Peyer's patch (tissue), 4 donors: ENCODE measurements around the gene ELFN2.

Experiments
- POLR2A ChIP-seq, 2 donors: fragments of 450-650 bp; IDR thresholded peaks; one replicate each; pipeline ENCODE4 v1.5.1; 2017; ENCODE audit warnings: antibody characterized with exemption in 2 of 2, mild to moderate bottlenecking in 2 of 2, moderate library complexity in 2 of 2
- TF ChIP-seq, protein P1 (sequence below), 6 experiments: fragments of 450-650 bp in 4 of 6; fragments of 200-600 bp in 2 of 6; sonication (generic) in 1 of 6; IDR thresholded peaks; one replicate each; pipeline ENCODE4 v1.5.1; 2017 to 2019; ENCODE audit warnings: antibody characterized with exemption in 6 of 6, mild to moderate bottlenecking in 3 of 6, moderate library complexity in 1 of 6

GRCh38 chr22:37412495-37413250 is 14.6 kb downstream of the ELFN2 start:
- TF ChIP-seq, protein P1, sequence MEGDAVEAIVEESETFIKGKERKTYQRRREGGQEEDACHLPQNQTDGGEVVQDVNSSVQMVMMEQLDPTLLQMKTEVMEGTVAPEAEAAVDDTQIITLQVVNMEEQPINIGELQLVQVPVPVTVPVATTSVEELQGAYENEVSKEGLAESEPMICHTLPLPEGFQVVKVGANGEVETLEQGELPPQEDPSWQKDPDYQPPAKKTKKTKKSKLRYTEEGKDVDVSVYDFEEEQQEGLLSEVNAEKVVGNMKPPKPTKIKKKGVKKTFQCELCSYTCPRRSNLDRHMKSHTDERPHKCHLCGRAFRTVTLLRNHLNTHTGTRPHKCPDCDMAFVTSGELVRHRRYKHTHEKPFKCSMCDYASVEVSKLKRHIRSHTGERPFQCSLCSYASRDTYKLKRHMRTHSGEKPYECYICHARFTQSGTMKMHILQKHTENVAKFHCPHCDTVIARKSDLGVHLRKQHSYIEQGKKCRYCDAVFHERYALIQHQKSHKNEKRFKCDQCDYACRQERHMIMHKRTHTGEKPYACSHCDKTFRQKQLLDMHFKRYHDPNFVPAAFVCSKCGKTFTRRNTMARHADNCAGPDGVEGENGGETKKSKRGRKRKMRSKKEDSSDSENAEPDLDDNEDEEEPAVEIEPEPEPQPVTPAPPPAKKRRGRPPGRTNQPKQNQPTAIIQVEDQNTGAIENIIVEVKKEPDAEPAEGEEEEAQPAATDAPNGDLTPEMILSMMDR (IDR thresholded peaks at IDR 0.05), result no peak
- no peak for TF ChIP-seq POLR2A (IDR thresholded peaks at IDR 0.05)
